C1 segment of cervical spinal cord (tissue), 14 donors: ENCODE data around the gene XYLT1.

Source experiments
- DNase-seq, 14 donors: peaks; one replicate each; lab custom pipeline; 2025; lab: John Stamatoyannopoulos, UW

Gene XYLT1

GRCh38 chr16:17069681-17070080 lies 401.1 kb downstream of the XYLT1 start:
- no peak for DNase-seq

GRCh38 chr16:17068524-17068923 lies 402.2 kb downstream of the XYLT1 start:
- DNase-seq: no peak

GRCh38 chr16:17067882-17068281 lies 402.9 kb downstream of the XYLT1 start:
- no peak for DNase-seq

GRCh38 chr16:17063201-17064139 lies 407.3 kb downstream of the XYLT1 start:
- no peak for DNase-seq

GRCh38 chr16:17062676-17063075 lies 408.1 kb downstream of the XYLT1 start:
- DNase-seq: no peak

- no peak for DNase-seq
These were observed 409.4 kb downstream of the XYLT1 start for GRCh38 chr16:17061326-17061725.

- DNase-seq: no peak
These were observed 412.3 kb downstream of the XYLT1 start for GRCh38 chr16:17058471-17058870.

- no peak for DNase-seq
These were observed 414.1 kb downstream of the XYLT1 start for GRCh38 chr16:17056666-17057065.

GRCh38 chr16:17053536-17054160 lies 417.1 kb downstream of the XYLT1 start:
- DNase-seq: no peak
